Measurements from ENCODE around the gene AOPEP.

GRCh38 chr9:94995048-94995693 lies 268.7 kb downstream of the AOPEP start:
- no peak for TF ChIP-seq CTCF (IDR thresholded peaks at IDR 0.05; ENCODE audit: low read length)
- TF ChIP-seq EZH2 (IDR thresholded peaks at IDR 0.05; ENCODE audit: borderline replicate concordance, low read length), result no peak

Data from OCI-LY1 (cell line).